Measurements from ENCODE around the gene ACOT12.

- TF ChIP-seq, protein P1, sequence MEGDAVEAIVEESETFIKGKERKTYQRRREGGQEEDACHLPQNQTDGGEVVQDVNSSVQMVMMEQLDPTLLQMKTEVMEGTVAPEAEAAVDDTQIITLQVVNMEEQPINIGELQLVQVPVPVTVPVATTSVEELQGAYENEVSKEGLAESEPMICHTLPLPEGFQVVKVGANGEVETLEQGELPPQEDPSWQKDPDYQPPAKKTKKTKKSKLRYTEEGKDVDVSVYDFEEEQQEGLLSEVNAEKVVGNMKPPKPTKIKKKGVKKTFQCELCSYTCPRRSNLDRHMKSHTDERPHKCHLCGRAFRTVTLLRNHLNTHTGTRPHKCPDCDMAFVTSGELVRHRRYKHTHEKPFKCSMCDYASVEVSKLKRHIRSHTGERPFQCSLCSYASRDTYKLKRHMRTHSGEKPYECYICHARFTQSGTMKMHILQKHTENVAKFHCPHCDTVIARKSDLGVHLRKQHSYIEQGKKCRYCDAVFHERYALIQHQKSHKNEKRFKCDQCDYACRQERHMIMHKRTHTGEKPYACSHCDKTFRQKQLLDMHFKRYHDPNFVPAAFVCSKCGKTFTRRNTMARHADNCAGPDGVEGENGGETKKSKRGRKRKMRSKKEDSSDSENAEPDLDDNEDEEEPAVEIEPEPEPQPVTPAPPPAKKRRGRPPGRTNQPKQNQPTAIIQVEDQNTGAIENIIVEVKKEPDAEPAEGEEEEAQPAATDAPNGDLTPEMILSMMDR (IDR thresholded peaks at IDR 0.05; ENCODE audit: low read depth, low read length) = no peak
- TF ChIP-seq EZH2phosphoT487 (IDR thresholded peaks at IDR 0.05; ENCODE audit: low read depth) = no peak
Measured at GRCh38 chr5:81290146-81290545, 103.8 kb downstream of the ACOT12 start.

All from OCI-LY3 (cell line).